Stomach (tissue), 4 donors: ENCODE data around the gene ECE1.

Experiments
- CTCF ChIP-seq, 7 experiments: fragments of 450-650 bp in 4 of 7; fragments of 200-600 bp in 3 of 7; sonication (generic) in 3 of 7; IDR thresholded peaks; one replicate each; pipeline ENCODE4 v1.5.1; 2016 to 2019; ENCODE audit warnings: antibody characterized with exemption in 7 of 7, control low read depth in 2 of 7, mild to moderate bottlenecking in 1 of 7
- EP300 ChIP-seq: sonication (generic); formaldehyde crosslinking; IDR thresholded peaks from one replicate; pipeline ENCODE4 v1.6.1; 2017; ENCODE audit warnings: antibody characterized with exemption
- POLR2A ChIP-seq, 4 donors: fragments of 450-650 bp; IDR thresholded peaks; one replicate each; pipeline ENCODE4 v1.6.1; 2016; ENCODE audit warnings: antibody characterized with exemption in 4 of 4, control low read depth in 2 of 4, mild to moderate bottlenecking in 1 of 4, moderate library complexity in 1 of 4
- POLR2AphosphoS5 ChIP-seq, 3 donors: sonication (generic); formaldehyde crosslinking; IDR thresholded peaks; one replicate each; pipeline ENCODE4 v1.6.1; 2016; ENCODE audit warnings: antibody characterized with exemption in 3 of 3

- TF ChIP-seq CTCF (IDR thresholded peaks at IDR 0.05) (peak in 5 of 7 experiments; percentile 34 to 71 (median 55)), POLR2A (IDR thresholded peaks at IDR 0.05) (no peak), POLR2AphosphoS5 (IDR thresholded peaks at IDR 0.05) (no peak), EP300 (no peak)
Observed at GRCh38 chr1:21216835-21217811, 73.1 kb downstream of the ECE1 start.
